Stimulated activated CD8-positive, alpha-beta memory T cell treated with anti-CD3 and anti-CD28 coated beads, Interleukin-12 subunit alpha, Interleukin-12 subunit beta, amount 100 ng/mL, for 24 hours (primary cell): Measurements from ENCODE around the gene CYP4Z1.
"Not testable (repeated sequence)": the region's sequence is repeated elsewhere in the genome, so short reads cannot be mapped to it uniquely, and the experiment has no call there.

Source experiments
- DNase-seq: peaks from one replicate; pipeline ENCODE4 v3.0.0-alpha.2; 2020; ENCODE audit errors: extremely low read depth

Gene CYP4Z1

GRCh38 chr1:47128221-47128620, 61.2 kb downstream of the CYP4Z1 start:
- no peak for DNase-seq

- not testable (repeated sequence) for DNase-seq
Observed at GRCh38 chr1:47128854-47129253, 61.8 kb downstream of the CYP4Z1 start.

GRCh38 chr1:47129489-47130230, 62.6 kb downstream of the CYP4Z1 start:
- DNase-seq: not testable (repeated sequence)

GRCh38 chr1:47132665-47133064, 65.6 kb downstream of the CYP4Z1 start:
- DNase-seq: not testable (repeated sequence)

GRCh38 chr1:47137198-47137597, 70.2 kb downstream of the CYP4Z1 start, which contains the start of gene CYP4A22:
Gene CYP4A22, plus strand, starts transcription at chr1:47137441. Its CDS starts 45 bp downstream, at chr1:47137486.
- no peak for DNase-seq

- DNase-seq: no peak
Observed at GRCh38 chr1:47137925-47138615, 71.0 kb downstream of the CYP4Z1 start.

GRCh38 chr1:47140358-47140757, 73.3 kb downstream of the CYP4Z1 start:
- not testable (repeated sequence) for DNase-seq

- DNase-seq: not testable (repeated sequence)
Observed at GRCh38 chr1:47143654-47144053, 76.6 kb downstream of the CYP4Z1 start.

- DNase-seq: not testable (repeated sequence)
Observed at GRCh38 chr1:47146495-47146894, 79.5 kb downstream of the CYP4Z1 start.

- no peak for DNase-seq
Observed at GRCh38 chr1:47147047-47147785, 80.2 kb downstream of the CYP4Z1 start.

- not testable (repeated sequence) for DNase-seq
Observed at GRCh38 chr1:47149162-47149561, 82.1 kb downstream of the CYP4Z1 start.

- DNase-seq: not testable (repeated sequence)
Observed at GRCh38 chr1:47156457-47156856, 89.4 kb downstream of the CYP4Z1 start.

GRCh38 chr1:47157957-47158356, 90.9 kb downstream of the CYP4Z1 start:
- DNase-seq: not testable (repeated sequence)

GRCh38 chr1:47160716-47161115, 93.7 kb downstream of the CYP4Z1 start:
- DNase-seq: no peak

GRCh38 chr1:47161298-47162040, 94.4 kb downstream of the CYP4Z1 start:
- DNase-seq: no peak

GRCh38 chr1:47164552-47164951, 97.5 kb downstream of the CYP4Z1 start:
- no peak for DNase-seq
